Fibroblast of lung (primary cell): ENCODE data around the gene SPINDOC. TPM values are rescaled to one million over a fixed set of nuclear protein-coding genes. Genes with fewer than 3 reads are reported as not detected.

Experiments
- DNase-seq, 2 donors: peaks; one replicate each; pipeline versions ENCODE4 v3.0.0 to v3.0.0-alpha.2; 2010; ENCODE audit warnings: low read depth in 2 of 2
- H2AFZ ChIP-seq: 2 replicates; pipeline ENCODE4 v1.5.1; 2012; ENCODE audit warnings: low read length, control low read depth, inconsistent platforms
- H3K27ac ChIP-seq: 2 replicates; pipeline ENCODE4 v1.5.1; 2011; ENCODE audit warnings: low read length, control low read depth; ENCODE audit not compliant: insufficient read depth
- H3K27me3 ChIP-seq: 2 replicates; pipeline ENCODE4 v1.5.1; 2011; ENCODE audit warnings: mild to moderate bottlenecking, low read length; ENCODE audit not compliant: control insufficient read depth, insufficient read depth
- H3K36me3 ChIP-seq: 2 replicates; pipeline ENCODE4 v1.5.1; 2011; ENCODE audit warnings: low read length; ENCODE audit not compliant: control insufficient read depth, insufficient read depth
- H3K4me1 ChIP-seq: 2 replicates; pipeline ENCODE4 v1.5.1; 2011; ENCODE audit warnings: low read length; ENCODE audit not compliant: control insufficient read depth, insufficient read depth; ENCODE audit errors: extremely low read depth
- H3K4me2 ChIP-seq: 2 replicates; pipeline ENCODE4 v1.5.1; 2011; ENCODE audit warnings: low read length, control low read depth; ENCODE audit not compliant: insufficient read depth; ENCODE audit errors: extremely low read depth
- H3K4me3 ChIP-seq, 4 experiments: fragments of 200-600 bp in 1 of 4; sonication (generic) in 1 of 4; replicated peaks in 1 of 4; 2 replicates each; pipeline ENCODE4 v1.5.1; 2011 to 2016; ENCODE audit warnings: low read length in 4 of 4, low read depth in 3 of 4, mild to moderate bottlenecking in 3 of 4, control low read depth in 2 of 4, inconsistent platforms in 1 of 4, mixed read lengths in 1 of 4; ENCODE audit not compliant: insufficient read depth in 1 of 4; ENCODE audit errors: control extremely low read depth in 1 of 4
- H3K79me2 ChIP-seq: 2 replicates; pipeline ENCODE4 v1.5.1; 2012; ENCODE audit warnings: mild to moderate bottlenecking, low read length, inconsistent platforms; ENCODE audit not compliant: control insufficient read depth, insufficient read depth
- H3K9ac ChIP-seq: 2 replicates; pipeline ENCODE4 v1.5.1; 2011; ENCODE audit warnings: mild to moderate bottlenecking, low read length, control low read depth; ENCODE audit not compliant: insufficient read depth
- H3K9me3 ChIP-seq: 2 replicates; pipeline ENCODE4 v1.5.1; 2012; ENCODE audit warnings: low read depth, low read length; ENCODE audit not compliant: control insufficient read depth, insufficient read depth
- H4K20me1 ChIP-seq: 2 replicates; pipeline ENCODE4 v1.5.1; 2011; ENCODE audit warnings: low read length; ENCODE audit not compliant: control insufficient read depth, insufficient read depth; ENCODE audit errors: extremely low read depth
- EZH2 ChIP-seq: IDR thresholded peaks from 2 replicates; pipeline ENCODE4 v1.5.1; 2012; ENCODE audit warnings: low read length, control low read depth, mild to moderate bottlenecking; ENCODE audit errors: missing control alignments
- polyA plus RNA-seq, 2 donors: library from polyadenylated mRNA; depleted of rRNA in 1 of 2; stranded (reverse) in 1 of 2; unstranded in 1 of 2; fragments of >200 nt; gene quantifications; 2 replicates each; pipeline ENCODE4 v1.2.1, GENCODE V29; 2011 to 2012; ENCODE audit warnings: missing spikeins in 1 of 2
- total RNA-seq: library from RNA; depleted of rRNA; stranded (reverse); fragments of >200 nt; gene quantifications from 2 replicates; pipeline ENCODE4 v1.2.1, GENCODE V29; 2014
- TF ChIP-seq, protein P1 (sequence below), 2 donors: IDR thresholded peaks in 1 of 2; conservative IDR thresholded peaks in 1 of 2; 1 replicate in 1 of 2; 2 replicates in 1 of 2; pipeline ENCODE4 v1.5.1; 2011 to 2012; ENCODE audit warnings: low read length in 2 of 2, control low read depth in 1 of 2, inconsistent platforms in 1 of 2, low read depth in 1 of 2, mild to moderate bottlenecking in 1 of 2

SPINDOC gene
- total and polyA plus RNA-seq, 2 donors (not counting 1 experiment from before 2014, with no cell fraction given): 10.7 to 10.9 TPM

DNA sequence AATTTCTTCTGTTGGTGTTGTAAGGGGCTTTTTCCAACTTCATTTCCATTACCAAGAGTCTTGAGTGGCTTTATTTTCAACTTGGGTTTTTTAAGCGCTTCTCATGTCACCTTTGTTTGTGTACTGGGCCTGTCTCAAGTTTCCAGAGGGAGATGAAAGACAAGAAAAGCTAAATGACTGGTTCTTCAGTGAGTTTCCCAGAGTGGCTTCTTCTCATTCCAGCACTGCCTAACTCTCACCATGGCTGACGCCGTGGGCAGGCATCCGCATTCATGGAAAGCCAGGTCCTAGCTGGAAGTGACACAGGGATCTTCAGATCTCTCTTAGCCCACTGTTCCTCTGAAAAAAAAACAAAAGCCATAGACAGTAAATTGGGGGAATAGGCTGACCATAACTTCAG lies 54.3 kb downstream of the SPINDOC start:
- H3K27me3 ChIP-seq: no peaks in the 10 kb centered on the region
- H3K9me3 ChIP-seq: no peaks in the 10 kb centered on the region
- peaks cover 46% of the 10 kb centered on the region for H3K79me2 ChIP-seq
- H3K27ac ChIP-seq: no peak overlapping the region
- TF ChIP-seq EZH2: no peak
- TF ChIP-seq, protein P1, sequence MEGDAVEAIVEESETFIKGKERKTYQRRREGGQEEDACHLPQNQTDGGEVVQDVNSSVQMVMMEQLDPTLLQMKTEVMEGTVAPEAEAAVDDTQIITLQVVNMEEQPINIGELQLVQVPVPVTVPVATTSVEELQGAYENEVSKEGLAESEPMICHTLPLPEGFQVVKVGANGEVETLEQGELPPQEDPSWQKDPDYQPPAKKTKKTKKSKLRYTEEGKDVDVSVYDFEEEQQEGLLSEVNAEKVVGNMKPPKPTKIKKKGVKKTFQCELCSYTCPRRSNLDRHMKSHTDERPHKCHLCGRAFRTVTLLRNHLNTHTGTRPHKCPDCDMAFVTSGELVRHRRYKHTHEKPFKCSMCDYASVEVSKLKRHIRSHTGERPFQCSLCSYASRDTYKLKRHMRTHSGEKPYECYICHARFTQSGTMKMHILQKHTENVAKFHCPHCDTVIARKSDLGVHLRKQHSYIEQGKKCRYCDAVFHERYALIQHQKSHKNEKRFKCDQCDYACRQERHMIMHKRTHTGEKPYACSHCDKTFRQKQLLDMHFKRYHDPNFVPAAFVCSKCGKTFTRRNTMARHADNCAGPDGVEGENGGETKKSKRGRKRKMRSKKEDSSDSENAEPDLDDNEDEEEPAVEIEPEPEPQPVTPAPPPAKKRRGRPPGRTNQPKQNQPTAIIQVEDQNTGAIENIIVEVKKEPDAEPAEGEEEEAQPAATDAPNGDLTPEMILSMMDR (conservative IDR thresholded peaks at IDR 0.05 in 1 of 2, IDR thresholded peaks at IDR 0.05 in 1 of 2; ENCODE audit: low read depth in 1 of 2, low read length in 2 of 2): no peak
- no peak overlapping the region for H3K9ac ChIP-seq
- no peaks in the 10 kb centered on the region for H3K36me3 ChIP-seq
- H3K4me1 ChIP-seq: peaks cover 13% of the 10 kb centered on the region
- DNase-seq: no peak
- no peak overlapping the region for H3K4me2 ChIP-seq
- no peak overlapping the region for H3K4me3 ChIP-seq
- H4K20me1 ChIP-seq: peaks cover 2% of the 10 kb centered on the region
- no peak overlapping the region for H2AFZ ChIP-seq

DNA sequence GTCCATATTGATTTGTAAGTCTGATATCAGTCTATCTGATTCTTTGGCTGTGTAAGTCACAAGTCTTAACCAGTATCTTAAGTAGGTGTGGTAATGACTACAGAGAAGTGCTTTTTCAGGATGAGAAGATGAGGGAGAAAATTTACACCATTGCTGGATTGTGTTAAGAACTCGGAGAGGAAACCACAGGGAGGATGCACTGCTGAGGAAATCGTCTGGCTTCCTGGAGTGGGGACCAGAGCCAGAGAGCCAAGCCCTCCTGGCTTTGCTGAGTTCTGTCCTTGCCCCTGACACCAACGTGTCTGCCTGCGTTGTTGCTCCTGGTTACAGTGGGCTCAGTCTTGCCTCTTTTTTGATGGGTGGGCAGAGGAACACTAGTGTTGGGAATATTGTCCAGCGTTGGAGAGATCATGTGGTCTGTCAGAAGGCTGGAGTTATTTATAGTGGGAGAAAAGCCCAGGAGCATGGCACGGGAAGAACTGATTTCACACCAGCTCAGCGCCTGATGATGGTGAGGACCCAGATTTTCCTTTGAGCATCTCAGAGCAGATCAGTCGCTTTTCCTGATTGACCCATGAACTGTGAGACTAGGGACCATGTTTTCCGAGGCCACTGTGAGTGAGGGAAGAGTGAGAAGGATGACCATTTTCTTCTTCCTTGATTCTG lies 55.3 kb downstream of the SPINDOC start:
- no peak for TF ChIP-seq EZH2
- TF ChIP-seq, protein P1 (conservative IDR thresholded peaks at IDR 0.05 in 1 of 2, IDR thresholded peaks at IDR 0.05 in 1 of 2; ENCODE audit: low read depth in 1 of 2, low read length in 2 of 2): no peak
- H3K27ac ChIP-seq: no peak overlapping the region
- peaks cover 17% of the 10 kb centered on the region for H3K4me1 ChIP-seq
- no peaks in the 10 kb centered on the region for H3K36me3 ChIP-seq
- peaks cover 2% of the 10 kb centered on the region for H4K20me1 ChIP-seq
- no peak for DNase-seq
- H3K9me3 ChIP-seq: no peaks in the 10 kb centered on the region
- no peak overlapping the region for H3K4me3 ChIP-seq
- no peak overlapping the region for H2AFZ ChIP-seq
- H3K4me2 ChIP-seq: no peak overlapping the region
- peaks cover 53% of the 10 kb centered on the region for H3K79me2 ChIP-seq
- H3K27me3 ChIP-seq: no peaks in the 10 kb centered on the region
- H3K9ac ChIP-seq: no peak overlapping the region

DNA sequence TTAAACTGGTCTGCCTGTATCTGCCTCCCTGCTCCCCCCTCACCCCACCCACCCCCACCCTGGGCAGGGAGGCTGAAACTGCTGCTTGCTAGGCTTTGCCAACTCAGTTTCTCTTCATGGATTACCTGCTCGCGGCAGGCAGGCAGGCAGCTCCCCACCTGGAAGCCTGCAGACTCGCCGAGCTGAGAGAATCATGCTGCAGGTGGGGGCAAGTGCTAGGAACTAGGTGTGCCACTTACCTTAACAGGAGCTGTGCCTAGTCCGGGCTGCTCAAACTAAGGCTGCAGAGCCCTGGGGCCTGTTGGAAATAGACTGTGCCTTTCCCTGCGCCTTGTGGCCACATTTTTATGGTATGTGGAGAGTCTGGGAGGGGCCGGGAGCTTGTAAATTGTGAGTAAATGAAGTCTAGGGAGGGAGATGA lies 55.9 kb downstream of the SPINDOC start:
- no peak overlapping the region for H3K27ac ChIP-seq

More for the DNA sequence above, 55.9 kb downstream of the SPINDOC start:
- Histone ChIP-seq H3K27me3 (no peaks in the 10 kb centered on the region), H3K9me3 (no peaks in the 10 kb centered on the region), H3K4me2 (no peak overlapping the region), H3K4me3 (no peak overlapping the region), H3K4me1 (peaks cover 17% of the 10 kb centered on the region), H3K79me2 (peaks cover 60% of the 10 kb centered on the region), H2AFZ (no peak overlapping the region), H4K20me1 (peaks cover 2% of the 10 kb centered on the region), H3K9ac (no peak overlapping the region), H3K36me3 (no peaks in the 10 kb centered on the region)
- no peak for DNase-seq
- TF ChIP-seq, protein P1 (conservative IDR thresholded peaks at IDR 0.05 in 1 of 2, IDR thresholded peaks at IDR 0.05 in 1 of 2; ENCODE audit: low read depth in 1 of 2, low read length in 2 of 2): no peak
- no peak for TF ChIP-seq EZH2
